Neural cell (in vitro differentiated cells): Measurements from ENCODE around the gene AGPAT3.

ENCODE experiments used
- CTCF ChIP-seq: fragments of 450-650 bp; IDR thresholded peaks from 2 replicates; pipeline ENCODE4 v1.5.1; 2014; ENCODE audit warnings: antibody characterized with exemption, mild to moderate bottlenecking, moderate library complexity; ENCODE audit not compliant: poor library complexity, severe bottlenecking
- EP300 ChIP-seq: fragments of 450-650 bp; conservative IDR thresholded peaks from 2 replicates; pipeline ENCODE4 v1.6.1; 2014; ENCODE audit warnings: antibody characterized with exemption, mild to moderate bottlenecking, moderate library complexity; ENCODE audit not compliant: poor library complexity, severe bottlenecking
- EZH2 ChIP-seq: fragments of 200-600, 300-800 bp; shearing (Covaris generic), sonication (generic); IDR thresholded peaks from 2 replicates; pipeline ENCODE4 v1.6.1; 2014; ENCODE audit warnings: antibody characterized with exemption, low read length, borderline replicate concordance, mild to moderate bottlenecking; ENCODE audit not compliant: insufficient read depth, poor library complexity, severe bottlenecking
- MXI1 ChIP-seq: fragments of 450-650 bp; conservative IDR thresholded peaks from 2 replicates; pipeline ENCODE4 v1.6.1; 2014; ENCODE audit warnings: antibody characterized with exemption, mild to moderate bottlenecking; ENCODE audit not compliant: poor library complexity, severe bottlenecking
- TF ChIP-seq, protein P1 (sequence below): IDR thresholded peaks from 2 replicates; pipeline ENCODE4 v1.6.1; 2012; ENCODE audit warnings: borderline replicate concordance

GRCh38 chr21:44006017-44006619 is 141.1 kb downstream of the AGPAT3 start:
- TF ChIP-seq CTCF (no peak), MXI1 (no peak), EZH2 (no peak), EP300 (no peak)
- TF ChIP-seq, protein P1, sequence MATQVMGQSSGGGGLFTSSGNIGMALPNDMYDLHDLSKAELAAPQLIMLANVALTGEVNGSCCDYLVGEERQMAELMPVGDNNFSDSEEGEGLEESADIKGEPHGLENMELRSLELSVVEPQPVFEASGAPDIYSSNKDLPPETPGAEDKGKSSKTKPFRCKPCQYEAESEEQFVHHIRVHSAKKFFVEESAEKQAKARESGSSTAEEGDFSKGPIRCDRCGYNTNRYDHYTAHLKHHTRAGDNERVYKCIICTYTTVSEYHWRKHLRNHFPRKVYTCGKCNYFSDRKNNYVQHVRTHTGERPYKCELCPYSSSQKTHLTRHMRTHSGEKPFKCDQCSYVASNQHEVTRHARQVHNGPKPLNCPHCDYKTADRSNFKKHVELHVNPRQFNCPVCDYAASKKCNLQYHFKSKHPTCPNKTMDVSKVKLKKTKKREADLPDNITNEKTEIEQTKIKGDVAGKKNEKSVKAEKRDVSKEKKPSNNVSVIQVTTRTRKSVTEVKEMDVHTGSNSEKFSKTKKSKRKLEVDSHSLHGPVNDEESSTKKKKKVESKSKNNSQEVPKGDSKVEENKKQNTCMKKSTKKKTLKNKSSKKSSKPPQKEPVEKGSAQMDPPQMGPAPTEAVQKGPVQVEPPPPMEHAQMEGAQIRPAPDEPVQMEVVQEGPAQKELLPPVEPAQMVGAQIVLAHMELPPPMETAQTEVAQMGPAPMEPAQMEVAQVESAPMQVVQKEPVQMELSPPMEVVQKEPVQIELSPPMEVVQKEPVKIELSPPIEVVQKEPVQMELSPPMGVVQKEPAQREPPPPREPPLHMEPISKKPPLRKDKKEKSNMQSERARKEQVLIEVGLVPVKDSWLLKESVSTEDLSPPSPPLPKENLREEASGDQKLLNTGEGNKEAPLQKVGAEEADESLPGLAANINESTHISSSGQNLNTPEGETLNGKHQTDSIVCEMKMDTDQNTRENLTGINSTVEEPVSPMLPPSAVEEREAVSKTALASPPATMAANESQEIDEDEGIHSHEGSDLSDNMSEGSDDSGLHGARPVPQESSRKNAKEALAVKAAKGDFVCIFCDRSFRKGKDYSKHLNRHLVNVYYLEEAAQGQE = no peak
